GM20000 (cell line): Measurements from ENCODE around the gene SLC2A9.

Source experiments
- DNase-seq: peaks from one replicate; pipeline ENCODE4 v3.0.0; 2012; ENCODE audit warnings: low spot score
- CTCF ChIP-seq: IDR thresholded peaks from 2 replicates; pipeline ENCODE4 v1.5.1; 2012; ENCODE audit warnings: mild to moderate bottlenecking, control low read depth; ENCODE audit errors: extremely low read depth, missing control alignments

SLC2A9 gene

GRCh38 chr4:10017037-10017893, 4.0 kb downstream of the SLC2A9 start:
- DNase-seq = no peak
- no peak for TF ChIP-seq CTCF

- no peak for TF ChIP-seq CTCF
- no peak for DNase-seq
Observed at GRCh38 chr4:10016169-10016568, 5.1 kb downstream of the SLC2A9 start.

- peak; percentile 51 for TF ChIP-seq CTCF
- DNase-seq = peak; percentile 41
Observed at GRCh38 chr4:10015140-10015753, 6.0 kb downstream of the SLC2A9 start.

GRCh38 chr4:10013722-10014121, 7.6 kb downstream of the SLC2A9 start:
- peak; percentile 65 for DNase-seq

GRCh38 chr4:10011885-10012284, 9.4 kb downstream of the SLC2A9 start:
- no peak for TF ChIP-seq CTCF
- DNase-seq = no peak

More at GRCh38 chr4:10013722-10014121, 7.6 kb downstream of the SLC2A9 start:
- TF ChIP-seq CTCF = peak; percentile 59

GRCh38 chr4:10011277-10011676, 10.0 kb downstream of the SLC2A9 start:
- TF ChIP-seq CTCF = no peak

GRCh38 chr4:10009861-10010500, 11.3 kb downstream of the SLC2A9 start:
- no peak for TF ChIP-seq CTCF
- no peak for DNase-seq

More at GRCh38 chr4:10011277-10011676, 10.0 kb downstream of the SLC2A9 start:
- DNase-seq = no peak
